ENCODE data around the gene MGAT4B.

MGAT4B gene

GRCh38 chr5:179753971-179754370 lies 52.7 kb downstream of the MGAT4B start:
- no peak for DNase-seq (ENCODE audit: low read depth)
- H3K4me3 ChIP-seq (ENCODE audit: low read depth, low read length): no peak overlapping the region
- no peak for TF ChIP-seq CTCF (IDR thresholded peaks at IDR 0.05; ENCODE audit: insufficient read depth, low read depth, low read length, missing control alignments)

- no peak for TF ChIP-seq CTCF (IDR thresholded peaks at IDR 0.05; ENCODE audit: insufficient read depth, low read depth, low read length, missing control alignments)
- DNase-seq (ENCODE audit: low read depth): no peak
- no peak overlapping the region for H3K4me3 ChIP-seq (ENCODE audit: low read depth, low read length)
Observed at GRCh38 chr5:179749857-179750508, 56.7 kb downstream of the MGAT4B start.

GRCh38 chr5:179747811-179748210 lies 58.9 kb downstream of the MGAT4B start:
- DNase-seq (ENCODE audit: low read depth): no peak
- TF ChIP-seq CTCF (IDR thresholded peaks at IDR 0.05; ENCODE audit: insufficient read depth, low read depth, low read length, missing control alignments): no peak

More at GRCh38 chr5:179747811-179748210, 58.9 kb downstream of the MGAT4B start:
- no peak overlapping the region for H3K4me3 ChIP-seq (ENCODE audit: low read depth, low read length)
